Daoy (cell line): ENCODE data around the gene KRT7. TPM values are rescaled to one million over a fixed set of nuclear protein-coding genes. Genes with fewer than 3 reads are reported as not detected.
A peak's percentile ranks its signal among the peaks of the same experiment; 100 is the strongest.
"Not testable (repeated sequence)": the region's sequence is repeated elsewhere in the genome, so short reads cannot be mapped to it uniquely, and the experiment has no call there.

Experiments used
- DNase-seq: peaks from one replicate; pipeline ENCODE4 v3.0.0-alpha.2; 2015; ENCODE audit warnings: low read depth
- total RNA-seq: library from RNA; depleted of rRNA; stranded (reverse); fragments of >200 nt; shearing (Covaris generic); gene quantifications from 2 replicates; pipeline ENCODE4 v1.2.3, GENCODE V29; 2014

KRT7 gene
- total RNA-seq, 1 experiment from 2014 or later, result 5.5 TPM

DNA sequence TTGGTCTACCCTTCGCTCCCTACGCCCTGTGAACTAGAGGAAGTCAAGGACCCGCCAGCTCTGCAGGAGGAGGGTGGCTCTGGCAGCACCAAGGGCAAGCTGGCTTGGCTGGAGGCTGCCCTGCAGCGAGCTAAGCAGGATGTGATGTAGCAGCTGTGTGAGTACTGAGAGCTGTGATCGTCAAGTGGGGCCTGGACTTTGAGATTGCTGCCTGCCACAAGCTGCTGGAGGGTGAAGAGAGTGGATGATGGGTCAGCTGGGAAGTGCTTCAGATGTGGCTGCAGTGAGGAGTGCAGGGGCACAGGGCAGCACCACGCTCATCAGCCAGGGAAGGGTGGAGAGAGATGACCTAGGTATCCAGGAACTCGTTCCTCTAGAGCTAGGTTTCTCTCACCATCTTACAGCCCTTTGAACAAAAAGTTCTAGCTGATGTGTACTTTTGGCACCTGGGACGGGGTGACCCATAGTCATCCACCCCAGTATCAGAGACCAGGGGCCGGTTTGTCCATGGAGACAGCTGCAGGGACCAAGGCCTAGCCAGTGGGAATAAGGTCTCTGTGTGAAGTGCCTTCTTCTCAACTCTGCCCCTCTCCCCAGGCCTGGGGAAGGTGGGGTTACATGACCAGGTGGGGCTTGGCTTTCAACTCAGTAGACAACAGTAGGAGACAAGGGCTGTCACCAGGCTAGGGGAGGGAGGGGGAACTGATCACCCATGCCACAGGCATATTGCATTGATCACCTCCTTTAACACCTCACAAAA is 44.6 kb downstream of the KRT7 start:
- no peak for DNase-seq

DNA sequence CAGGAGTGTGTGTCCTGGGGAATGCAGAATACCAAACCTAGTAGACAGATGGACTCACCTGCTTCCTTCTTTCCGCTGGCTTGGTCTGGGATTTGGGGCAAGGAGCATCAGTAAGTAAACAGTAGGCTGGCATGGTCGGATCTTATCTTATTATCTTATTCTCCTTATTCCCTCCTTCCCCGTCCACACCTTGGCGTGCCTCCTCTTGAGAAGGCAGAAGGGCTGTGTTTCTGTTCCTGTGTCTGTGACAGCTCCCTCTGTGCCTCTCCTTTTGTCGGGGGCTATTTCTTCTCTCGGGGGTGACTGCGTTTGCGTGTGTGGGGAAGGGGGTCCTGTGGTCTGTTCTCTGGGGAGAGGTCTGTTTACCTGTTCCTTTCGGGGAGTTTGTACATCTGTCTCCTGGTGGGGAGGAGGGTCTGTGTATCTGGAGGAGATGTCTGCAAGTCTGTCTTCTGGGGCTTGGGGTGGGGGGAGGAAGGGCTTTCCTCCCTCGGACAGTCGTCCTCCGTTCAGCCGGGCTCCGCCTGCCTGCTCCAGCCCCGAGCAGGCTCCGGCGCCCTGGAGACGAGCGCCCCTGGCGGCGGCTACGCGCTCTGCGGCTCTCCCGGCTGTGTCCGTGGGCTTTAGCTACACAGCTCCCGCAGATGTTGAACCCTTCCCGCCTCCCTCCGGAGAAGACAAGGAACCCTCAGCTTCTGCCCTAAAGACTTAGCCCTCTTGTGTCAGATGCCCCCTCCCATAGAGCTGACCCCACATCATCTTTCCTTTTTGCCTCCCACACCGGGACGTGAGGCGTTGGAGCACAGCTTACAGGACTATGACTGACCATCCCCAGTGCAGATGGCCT is 45.8 kb downstream of the KRT7 start:
- peak; percentile 82 for DNase-seq

DNA sequence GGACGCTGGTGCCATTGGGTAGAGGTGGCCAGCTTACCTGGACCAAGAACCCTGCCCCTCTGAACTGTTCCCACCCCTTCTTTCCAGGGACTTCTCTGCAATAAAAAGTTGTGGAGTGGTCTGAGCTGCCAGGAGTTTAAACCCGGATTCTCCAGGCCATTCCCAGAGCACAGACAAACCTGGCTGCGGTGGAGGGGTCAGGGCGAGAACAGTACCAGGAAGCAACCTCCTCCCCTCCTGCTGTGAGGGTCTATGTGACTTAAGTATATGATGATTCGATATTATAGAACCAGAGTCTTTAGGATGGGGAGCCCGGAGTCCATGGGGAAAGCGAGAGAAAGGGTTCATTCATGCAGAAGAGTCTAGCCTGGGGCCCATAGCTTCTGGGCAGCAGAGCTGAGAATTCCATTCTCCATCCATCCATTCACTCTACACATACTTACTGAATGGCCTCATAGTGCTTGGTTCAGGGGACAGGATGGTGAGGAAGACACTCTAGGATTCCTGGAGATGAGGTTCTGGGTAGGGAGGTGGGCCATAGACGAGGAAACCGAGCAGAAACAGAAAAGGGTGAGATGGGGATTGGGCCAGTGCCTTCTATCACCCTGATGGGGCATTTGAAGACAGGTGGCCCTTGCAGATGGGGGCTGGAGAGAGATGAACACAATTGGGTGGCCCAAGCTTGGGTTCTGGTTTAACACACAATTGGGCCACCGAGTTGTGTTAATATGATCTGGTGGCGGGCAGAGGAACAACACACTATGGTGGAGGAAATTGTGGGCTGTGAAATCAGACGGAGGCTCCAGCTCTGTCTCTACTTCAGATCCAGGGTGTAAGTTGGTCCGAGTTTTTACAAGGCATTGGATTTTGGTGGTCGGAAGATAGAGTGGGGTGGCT is 46.6 kb downstream of the KRT7 start:
- no peak for DNase-seq

GRCh38 chr12:52280319-52280795 is 47.3 kb downstream of the KRT7 start:
- DNase-seq, result peak; percentile 80

GRCh38 chr12:52280796-52281560 is 47.9 kb downstream of the KRT7 start:
- peak; percentile 94 for DNase-seq

GRCh38 chr12:52284562-52285171 is 51.6 kb downstream of the KRT7 start:
- no peak for DNase-seq

DNA sequence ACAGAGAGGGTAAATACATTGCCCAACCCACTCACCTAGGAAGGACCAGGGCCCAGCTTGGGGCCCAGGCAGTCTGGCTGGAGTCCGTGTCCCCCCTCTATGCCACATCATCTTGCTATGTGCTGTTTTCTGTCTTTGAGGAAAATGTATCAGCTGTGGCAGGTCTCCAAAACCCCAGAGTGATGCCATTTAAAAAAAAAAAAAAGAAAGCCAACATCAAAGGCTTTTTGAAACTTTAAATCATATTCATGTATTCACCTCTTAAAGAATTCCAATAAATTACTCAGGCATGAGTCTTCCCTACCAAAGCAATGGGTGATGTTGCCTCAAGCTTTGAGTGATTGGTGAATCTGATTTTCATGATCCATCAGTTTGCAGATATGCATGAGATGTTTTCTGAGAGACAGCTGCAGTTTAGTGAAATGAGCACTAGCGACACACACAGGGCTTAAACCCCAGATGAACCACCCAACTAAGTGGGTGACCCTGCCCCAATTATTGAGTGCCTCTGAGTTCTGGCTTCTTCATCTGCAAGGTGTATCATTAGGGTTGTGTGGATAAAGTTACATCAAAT is 52.2 kb downstream of the KRT7 start:
- no peak for DNase-seq

DNA sequence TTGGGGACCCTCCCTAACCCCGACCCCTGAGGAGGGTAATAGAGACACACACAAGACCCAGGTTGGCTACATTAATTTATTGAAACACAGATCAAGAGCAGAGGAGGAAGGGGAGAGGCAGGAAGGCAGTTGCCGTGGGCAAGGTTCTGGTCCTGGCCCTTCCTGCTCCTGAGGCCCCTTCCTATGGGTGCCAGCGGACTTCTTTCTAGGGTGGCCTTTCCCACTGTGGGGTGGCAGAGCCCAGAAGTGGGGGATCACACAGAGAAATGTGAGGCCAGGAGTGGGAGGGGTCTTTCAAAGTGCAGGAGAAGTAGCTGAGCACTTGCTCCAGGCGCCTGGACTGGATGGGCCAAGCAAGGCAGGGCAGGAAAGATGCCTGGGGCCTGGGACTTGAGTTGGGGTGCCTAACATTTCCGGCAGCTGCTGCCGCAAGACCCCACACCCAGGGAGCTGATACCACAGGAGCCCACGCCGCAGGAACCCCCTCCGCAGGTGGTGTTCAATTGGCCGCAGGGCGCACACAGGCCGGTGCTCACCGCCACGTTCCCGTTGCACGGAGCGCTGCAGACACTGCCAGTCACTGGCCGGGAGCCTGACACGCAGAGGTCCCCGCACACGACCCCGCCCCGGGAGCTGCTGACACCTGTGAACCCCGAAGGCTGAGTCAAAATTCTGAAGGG is 52.9 kb downstream of the KRT7 start:
- DNase-seq, result no peak

DNA sequence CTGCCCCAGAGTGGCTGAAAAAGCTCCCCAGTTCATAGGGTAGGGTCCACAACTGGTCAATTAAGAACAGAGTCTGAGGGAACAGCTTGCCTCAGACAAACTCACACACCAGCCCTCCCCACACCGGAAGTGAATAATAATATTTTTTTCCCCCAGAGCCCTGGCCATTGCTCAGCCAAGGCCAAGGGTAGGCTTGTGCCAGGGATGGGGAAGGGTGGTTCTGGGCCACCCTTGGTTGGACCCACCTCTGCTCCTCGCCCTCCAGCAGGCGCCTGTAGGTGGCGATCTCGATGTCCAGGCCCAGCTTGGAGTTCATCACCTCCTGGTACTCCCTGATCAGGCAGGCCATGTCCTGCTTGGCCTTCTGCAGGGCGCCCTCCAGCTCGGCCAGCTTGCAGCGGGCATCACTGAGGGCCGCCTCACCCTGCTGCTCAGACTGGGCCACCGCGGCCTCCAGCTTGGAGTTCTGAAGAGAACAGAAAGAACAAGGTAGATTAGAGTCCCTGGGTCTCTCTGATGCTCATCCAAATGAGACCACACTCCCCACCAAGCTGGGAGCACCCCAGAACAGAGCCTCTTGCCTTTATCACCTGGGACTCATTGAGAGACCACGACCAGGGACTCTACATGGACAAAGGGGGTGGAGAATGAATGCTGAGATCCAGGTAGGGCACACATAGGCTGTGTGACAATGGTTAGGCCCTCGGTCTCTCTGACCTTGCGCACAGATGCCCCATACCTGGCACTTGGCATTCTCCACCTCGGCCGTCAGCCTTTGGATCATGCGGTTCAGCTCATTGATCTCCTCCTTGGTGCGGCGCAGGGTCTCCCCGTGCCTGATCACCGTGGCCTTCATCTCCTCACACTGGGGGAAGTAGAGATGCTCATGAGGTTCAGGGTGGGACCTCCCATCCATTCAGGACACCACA is 54.1 kb downstream of the KRT7 start:
- DNase-seq, result not testable (repeated sequence)

GRCh38 chr12:52287816-52288805 is 55.1 kb downstream of the KRT7 start:
- peak; percentile 42 for DNase-seq

DNA sequence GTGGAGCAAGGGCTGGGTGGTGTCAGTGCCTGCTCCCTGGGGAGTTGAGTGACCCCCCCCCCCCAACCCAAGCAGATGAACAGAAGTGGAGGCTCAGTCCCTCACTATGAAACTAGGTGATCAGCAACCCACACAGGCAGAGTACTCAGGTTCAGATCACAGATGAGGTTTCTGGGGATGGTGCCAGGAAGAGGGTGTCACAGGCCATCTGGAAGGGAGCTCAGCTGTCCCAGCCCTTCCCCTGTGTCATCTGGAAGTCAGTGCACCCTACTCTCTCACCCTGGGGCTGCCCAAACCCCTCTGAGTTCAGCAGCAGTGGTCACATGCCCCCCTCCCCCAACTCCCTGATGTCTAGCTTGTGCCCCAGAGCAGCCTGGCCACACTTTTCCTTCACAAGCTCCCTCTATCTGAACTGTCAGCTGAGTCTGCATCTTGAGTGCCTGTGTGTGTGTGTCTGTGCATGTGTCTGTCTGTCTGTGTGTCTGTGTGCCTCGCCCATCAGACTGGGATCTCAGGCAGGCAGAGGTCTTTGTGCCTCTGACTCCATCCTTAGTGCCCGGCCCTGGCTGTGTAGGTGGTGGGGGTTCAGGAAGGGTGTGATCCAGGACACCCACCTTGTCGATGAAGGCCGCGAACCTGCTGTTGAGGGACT is 57.6 kb downstream of the KRT7 start:
- not testable (repeated sequence) for DNase-seq

DNA sequence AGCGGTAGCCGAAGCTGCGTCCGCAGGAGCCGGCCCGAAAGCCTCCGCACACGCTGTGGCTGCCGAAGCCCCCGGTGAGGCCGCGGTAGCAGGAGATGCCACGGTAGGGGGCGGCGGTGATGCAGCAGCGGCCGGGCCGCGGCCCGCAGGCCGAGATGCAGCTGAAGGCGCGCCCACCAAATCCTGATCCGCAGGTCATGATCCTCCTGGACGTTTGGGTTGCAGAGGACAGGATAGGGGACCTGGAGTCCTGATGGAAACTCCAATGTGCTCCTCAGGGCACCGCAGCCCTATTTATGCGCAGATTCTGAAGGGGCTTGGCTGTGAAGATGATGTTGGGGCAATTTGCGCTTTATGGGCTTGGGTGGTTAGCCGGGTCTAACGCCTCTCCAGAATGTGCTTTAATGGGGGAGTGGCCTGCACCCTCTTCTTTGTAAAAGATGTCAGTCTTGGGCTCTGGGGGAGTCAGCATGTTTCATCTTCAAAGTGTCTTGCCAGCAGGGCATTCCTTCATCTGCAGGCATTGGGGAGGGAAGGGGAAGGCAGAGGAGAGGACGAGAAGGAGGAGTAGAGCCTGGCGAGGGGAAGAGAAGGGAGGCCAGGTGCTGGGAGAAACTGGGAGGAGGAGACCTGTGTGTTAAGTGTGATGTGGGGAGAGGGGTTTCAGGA is 58.4 kb downstream of the KRT7 start, which contains the start of gene KRT81:
TSS of gene KRT81 (minus strand) at position 268 of the 669 bp plus-strand sequence. CDS start at position 199, 69 bp downstream.
- DNase-seq, result no peak

- DNase-seq, result no peak
These were observed 60.9 kb downstream of the KRT7 start for GRCh38 chr12:52293926-52294325.

GRCh38 chr12:52294803-52295202 is 61.8 kb downstream of the KRT7 start:
- no peak for DNase-seq

DNA sequence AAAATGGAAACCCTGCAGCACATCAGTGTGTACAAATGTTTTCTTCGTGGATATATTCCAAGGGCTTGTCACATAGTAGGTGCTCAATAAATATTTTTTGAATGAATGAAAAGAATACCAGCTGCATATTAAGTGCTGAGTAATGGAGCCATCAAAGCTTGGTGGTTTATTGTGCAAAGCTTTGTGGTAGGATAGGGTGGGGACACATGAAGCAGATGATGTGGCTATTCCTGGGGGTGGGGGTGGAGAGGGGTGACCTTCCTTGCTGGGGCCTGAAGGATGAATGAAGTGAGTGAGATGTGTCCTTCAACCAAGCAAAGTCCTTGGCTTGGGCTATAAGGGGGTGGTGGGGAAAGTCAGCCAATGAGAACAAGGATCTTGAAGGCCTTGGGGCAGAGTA is 62.6 kb downstream of the KRT7 start:
- no peak for DNase-seq
